HG03060 (cell line): ENCODE measurements around the gene TANC1.
"Not testable (repeated sequence)": the region's sequence is repeated elsewhere in the genome, so short reads cannot be mapped to it uniquely, and the experiment has no call there.

ENCODE experiments used
- ATAC-seq: cut with Tn5 transposase; IDR thresholded peaks from one replicate; pipeline ENCODE4 v1.9.1; 2021; ENCODE audit warnings: low read depth, moderate number of reproducible peaks; ENCODE audit not compliant: unreplicated experiment

TANC1 gene

GRCh38 chr2:159133797-159134196, 165.4 kb downstream of the TANC1 start:
- no peak for ATAC-seq

- no peak for ATAC-seq
Observed at GRCh38 chr2:159134979-159135378, 166.5 kb downstream of the TANC1 start.

- no peak for ATAC-seq
Observed at GRCh38 chr2:159136391-159136790, 168.0 kb downstream of the TANC1 start.

- no peak for ATAC-seq
Observed at GRCh38 chr2:159137511-159138241, 169.2 kb downstream of the TANC1 start.

GRCh38 chr2:159138642-159139182, 170.3 kb downstream of the TANC1 start:
- no peak for ATAC-seq

- no peak for ATAC-seq
Observed at GRCh38 chr2:159139216-159139933, 170.9 kb downstream of the TANC1 start.

- no peak for ATAC-seq
Observed at GRCh38 chr2:159140070-159140769, 171.8 kb downstream of the TANC1 start.

- ATAC-seq: not testable (repeated sequence)
Observed at GRCh38 chr2:159140821-159141220, 172.4 kb downstream of the TANC1 start.

- no peak for ATAC-seq
Observed at GRCh38 chr2:159144776-159145614, 176.6 kb downstream of the TANC1 start.

- no peak for ATAC-seq
Observed at GRCh38 chr2:159145745-159146354, 177.4 kb downstream of the TANC1 start.

- ATAC-seq: no peak
Observed at GRCh38 chr2:159146996-159147666, 178.7 kb downstream of the TANC1 start.

- ATAC-seq: no peak
Observed at GRCh38 chr2:159147690-159148089, 179.2 kb downstream of the TANC1 start.

- no peak for ATAC-seq
Observed at GRCh38 chr2:159148901-159149300, 180.5 kb downstream of the TANC1 start.

- no peak for ATAC-seq
Observed at GRCh38 chr2:159149747-159150146, 181.3 kb downstream of the TANC1 start.

- ATAC-seq: no peak
Observed at GRCh38 chr2:159150280-159150746, 181.9 kb downstream of the TANC1 start.

GRCh38 chr2:159151198-159152127, 183.0 kb downstream of the TANC1 start:
- no peak for ATAC-seq

- no peak for ATAC-seq
Observed at GRCh38 chr2:159152128-159152778, 183.8 kb downstream of the TANC1 start.

GRCh38 chr2:159153063-159153462, 184.6 kb downstream of the TANC1 start:
- no peak for ATAC-seq
